GM23248 (cell line): ENCODE results near the gene RPAP3. TPM values are rescaled to one million over a fixed set of nuclear protein-coding genes. Genes with fewer than 3 reads are reported as not detected.

Experiments
- DNase-seq: peaks from one replicate; pipeline ENCODE4 v3.0.0-alpha.2; 2015
- H2AFZ ChIP-seq: fragments of 200-600 bp; sonication (generic); 2 replicates; pipeline ENCODE4 v1.6.1; 2016; ENCODE audit warnings: antibody characterized with exemption
- H3F3A ChIP-seq: fragments of 200-600 bp; sonication (generic); 2 replicates; pipeline ENCODE4 v1.6.1; 2016; ENCODE audit warnings: mild to moderate bottlenecking, antibody characterized with exemption, mixed run types; ENCODE audit not compliant: insufficient read depth
- H3K27ac ChIP-seq: fragments of 200-600 bp; sonication (generic); 2 replicates; pipeline ENCODE4 v1.5.1; 2016; ENCODE audit warnings: mild to moderate bottlenecking
- H3K27me3 ChIP-seq: fragments of 200-600 bp; sonication (generic); replicated peaks from 2 replicates; pipeline ENCODE4 v1.6.1; 2016; ENCODE audit warnings: mild to moderate bottlenecking; ENCODE audit not compliant: insufficient read depth
- H3K36me3 ChIP-seq: fragments of 200-600 bp; sonication (generic); 2 replicates; pipeline ENCODE4 v1.6.1; 2016; ENCODE audit warnings: low read depth, mild to moderate bottlenecking
- H3K4me1 ChIP-seq: fragments of 200-600 bp; sonication (generic); 2 replicates; pipeline ENCODE4 v1.6.1; 2016; ENCODE audit warnings: mild to moderate bottlenecking; ENCODE audit not compliant: insufficient read depth
- H3K4me2 ChIP-seq: fragments of 200-600 bp; sonication (generic); one replicate; pipeline ENCODE4 v1.6.1; 2016; ENCODE audit warnings: mild to moderate bottlenecking; ENCODE audit not compliant: unreplicated experiment
- H3K4me3 ChIP-seq: fragments of 200-600 bp; sonication (generic); 2 replicates; pipeline ENCODE4 v1.5.1; 2016; ENCODE audit warnings: mild to moderate bottlenecking
- H3K79me2 ChIP-seq: fragments of 200-600 bp; sonication (generic); 2 replicates; pipeline ENCODE4 v1.6.1; 2016; ENCODE audit warnings: mild to moderate bottlenecking; ENCODE audit not compliant: insufficient read depth
- H3K9ac ChIP-seq: fragments of 200-600 bp; sonication (generic); 2 replicates; pipeline ENCODE4 v1.6.1; 2016; ENCODE audit warnings: mild to moderate bottlenecking
- H3K9me2 ChIP-seq: fragments of 200-600 bp; sonication (generic); 2 replicates; pipeline ENCODE4 v1.6.1; 2016; ENCODE audit warnings: mixed run types, mild to moderate bottlenecking, moderate library complexity; ENCODE audit not compliant: insufficient read depth
- H3K9me3 ChIP-seq: fragments of 200-600 bp; sonication (generic); one replicate; pipeline ENCODE4 v1.6.1; 2017; ENCODE audit warnings: low read depth
- H4K20me1 ChIP-seq: fragments of 200-600 bp; sonication (generic); 2 replicates; pipeline ENCODE4 v1.6.0; 2016; ENCODE audit not compliant: insufficient read depth
- EZH2 ChIP-seq: fragments of 200-600 bp; sonication (generic); IDR thresholded peaks from 2 replicates; pipeline ENCODE4 v1.6.1; 2018; ENCODE audit warnings: antibody characterized with exemption, mild to moderate bottlenecking; ENCODE audit not compliant: insufficient read depth, poor library complexity, severe bottlenecking
- EZH2phosphoT487 ChIP-seq: fragments of 200-600 bp; sonication (generic); IDR thresholded peaks from 2 replicates; pipeline ENCODE4 v1.6.1; 2018; ENCODE audit warnings: antibody characterized with exemption, moderate library complexity, mild to moderate bottlenecking, low read depth; ENCODE audit not compliant: insufficient read depth
- WGBS, 2 experiments: methylation state at CpG; one replicate each; pipeline ENCODE4 v1.1.6; 2015 to 2017; ENCODE audit warnings: low lambda C conversion rate in 2 of 2, low coverage in 1 of 2; ENCODE audit errors: missing lambda C conversion rate in 2 of 2; 5-methylcytosine and 5-hydroxymethylcytosine counted together
- in situ Hi-C: fragments of 300-500 bp; cut with MboI; formaldehyde crosslinking; loops from 2 replicates; pipeline ENCODE4 v1.15.0; 2020
- polyA plus RNA-seq: library from polyadenylated mRNA; unstranded; fragments of >200 nt; fragmentation: Nextera tagmentation; extraction: Ambion mirVana; gene quantifications from 2 replicates; pipeline ENCODE4 v1.2.1, GENCODE V29; 2016
- total RNA-seq: library from RNA; depleted of rRNA; stranded (reverse); fragments of >200 nt; shearing (Covaris generic); gene quantifications from 2 replicates; pipeline ENCODE4 v1.2.3, GENCODE V29; 2014

The RPAP3 gene
- total and polyA plus RNA-seq, 2 experiments from 2014 or later = 16.2 to 27.8 TPM

DNA sequence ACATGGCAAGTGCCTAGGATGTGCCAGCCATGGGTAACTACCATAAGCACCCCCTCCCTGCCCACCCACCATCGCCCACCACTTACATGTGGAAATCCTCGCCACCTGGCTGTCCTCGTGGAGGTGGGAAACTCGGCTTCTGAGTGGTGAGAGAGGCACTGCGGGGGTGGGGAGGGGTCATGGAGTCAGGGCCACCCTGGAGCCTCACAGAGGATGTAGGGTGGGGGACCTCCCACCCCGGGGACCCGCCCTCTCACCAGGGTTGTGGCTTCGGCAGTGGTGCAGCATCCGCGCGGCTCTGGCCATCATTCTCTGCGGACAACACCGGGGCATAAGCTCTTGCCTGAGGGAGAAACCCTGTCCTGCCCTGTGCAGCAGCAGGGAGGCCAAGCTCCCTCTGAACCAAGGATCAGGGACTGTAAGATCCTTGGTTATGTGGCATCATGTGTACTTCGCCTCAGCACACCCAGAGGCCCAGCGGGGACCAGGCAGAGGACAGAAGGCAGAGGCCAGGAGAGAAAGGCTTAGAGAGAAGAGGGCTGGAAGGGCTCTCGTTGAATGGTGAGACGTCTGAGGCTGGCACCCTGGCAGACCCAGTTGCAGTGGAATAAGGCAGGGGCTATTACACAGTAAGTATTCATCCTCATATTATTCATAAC is 32.2 kb upstream of the RPAP3 start:
- WGBS, 2 experiments = 87 to 92% methylated on average over 11 to 17 of the region's 17 CpGs
- Histone ChIP-seq H3K27me3 (no peaks in the 10 kb centered on the region), H3K9ac (no peak overlapping the region), H3K79me2 (no peaks in the 10 kb centered on the region), H3K4me2 (no peak overlapping the region), H4K20me1 (no peaks in the 10 kb centered on the region), H3K4me3 (no peak overlapping the region), H3K36me3 (no peaks in the 10 kb centered on the region), H3K9me3 (no peaks in the 10 kb centered on the region), H3K9me2 (no peaks in the 10 kb centered on the region), H3K4me1 (peaks cover 11% of the 10 kb centered on the region), H3F3A (no peaks in the 10 kb centered on the region; the same call in 1 of the 2 replicates), H2AFZ (no peak overlapping the region), H3K27ac (no peak overlapping the region)
- TF ChIP-seq EZH2phosphoT487 (no peak), EZH2 (no peak)
- in situ Hi-C loops = no loop called here
- no peak for DNase-seq

DNA sequence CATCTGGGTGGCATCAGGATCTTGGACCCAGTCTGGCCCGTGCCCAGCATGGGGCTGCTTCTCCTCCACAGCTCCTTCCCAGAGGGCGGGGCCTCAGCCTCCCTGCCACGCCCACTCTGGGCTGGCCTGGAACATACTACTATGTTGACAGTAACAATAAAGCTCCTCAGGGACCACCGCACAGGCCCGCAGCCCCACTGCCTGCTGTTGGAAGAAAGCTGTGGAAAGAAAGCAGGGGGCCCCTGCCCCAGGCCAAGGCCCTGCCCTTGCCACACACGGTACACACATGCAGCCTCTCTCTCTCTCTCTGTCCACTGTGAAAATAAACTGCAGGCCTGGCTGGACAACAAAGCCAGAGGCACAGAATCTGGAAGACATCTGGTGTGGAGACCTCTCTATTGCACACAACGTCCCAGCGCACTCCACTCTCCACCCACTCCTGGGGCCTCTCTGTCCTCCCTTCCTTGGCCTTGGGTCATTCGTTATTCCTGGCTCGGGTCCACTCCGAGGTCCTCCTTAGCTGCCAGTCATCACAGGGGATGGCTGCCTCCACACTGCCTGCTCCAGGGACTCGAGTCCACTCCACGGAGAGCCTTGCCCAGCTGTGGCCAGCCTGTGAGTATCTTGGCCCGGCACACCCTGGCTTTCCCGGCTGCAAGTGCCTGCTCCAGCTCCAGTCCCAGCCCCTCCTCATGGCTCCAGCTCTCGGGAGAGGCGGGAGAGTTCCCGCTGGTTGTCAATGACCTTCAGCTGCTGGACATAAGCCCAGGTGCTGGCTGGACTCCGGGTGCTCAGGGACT is 31.2 kb upstream of the RPAP3 start:
- H4K20me1 ChIP-seq = no peaks in the 10 kb centered on the region
- peak overlapping the region; percentile 72 for H2AFZ ChIP-seq
- H3K4me3 ChIP-seq = no peak overlapping the region
- no peaks in the 10 kb centered on the region for H3K27me3 ChIP-seq
- no peak for TF ChIP-seq EZH2phosphoT487
- TF ChIP-seq EZH2 = no peak
- peak overlapping the region; percentile 33; the same call in 1 of the 2 replicates for H3K27ac ChIP-seq
- H3K4me2 ChIP-seq = peak overlapping the region; percentile 32
- peak; percentile 78 for DNase-seq
- H3F3A ChIP-seq = no peaks in the 10 kb centered on the region; the same call in 1 of the 2 replicates
- 11% methylated on average over 19 of the region's 19 CpGs for WGBS, 2 experiments
- no peaks in the 10 kb centered on the region for H3K9me2 ChIP-seq
- H3K9me3 ChIP-seq = no peaks in the 10 kb centered on the region
- H3K36me3 ChIP-seq = no peaks in the 10 kb centered on the region
- H3K9ac ChIP-seq = peak overlapping the region; percentile 30; the same call in 1 of the 2 replicates
- H3K4me1 ChIP-seq = peaks cover 11% of the 10 kb centered on the region
- no peaks in the 10 kb centered on the region for H3K79me2 ChIP-seq
- in situ Hi-C loops = no loop called here

DNA sequence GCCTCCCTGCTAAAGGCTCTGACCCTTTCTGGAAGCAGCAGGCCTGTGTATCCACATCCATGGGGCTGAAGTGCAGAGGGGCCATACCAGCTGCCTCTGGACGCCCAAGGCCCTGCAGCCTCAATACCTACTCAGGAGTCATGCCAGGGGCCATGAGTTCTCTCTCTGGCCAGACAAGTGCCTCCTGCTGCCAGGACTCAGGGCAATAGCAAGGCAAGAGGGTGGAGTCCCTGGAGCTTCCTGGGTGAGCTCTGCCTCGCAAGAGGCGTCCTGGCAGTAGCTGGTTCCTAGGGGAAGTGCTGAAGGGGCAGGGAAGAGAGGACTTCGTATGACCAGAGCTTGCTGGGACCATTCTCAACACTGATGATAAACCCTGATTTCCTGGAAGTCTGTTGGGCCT is 30.4 kb upstream of the RPAP3 start:
- TF ChIP-seq EZH2phosphoT487 (no peak), EZH2 (no peak)
- DNase-seq = no peak
- Histone ChIP-seq H3K27ac (no peak overlapping the region), H3K4me1 (peaks cover 11% of the 10 kb centered on the region), H4K20me1 (no peaks in the 10 kb centered on the region), H3F3A (no peaks in the 10 kb centered on the region; the same call in 1 of the 2 replicates), H2AFZ (no peak overlapping the region), H3K79me2 (no peaks in the 10 kb centered on the region), H3K27me3 (no peaks in the 10 kb centered on the region), H3K9me3 (no peaks in the 10 kb centered on the region), H3K4me3 (no peak overlapping the region), H3K4me2 (no peak overlapping the region), H3K9ac (no peak overlapping the region), H3K9me2 (no peaks in the 10 kb centered on the region), H3K36me3 (no peaks in the 10 kb centered on the region)
- in situ Hi-C loops = no loop called here
- WGBS, 2 experiments = 41 to 57% methylated on average over 4 of the region's 4 CpGs

DNA sequence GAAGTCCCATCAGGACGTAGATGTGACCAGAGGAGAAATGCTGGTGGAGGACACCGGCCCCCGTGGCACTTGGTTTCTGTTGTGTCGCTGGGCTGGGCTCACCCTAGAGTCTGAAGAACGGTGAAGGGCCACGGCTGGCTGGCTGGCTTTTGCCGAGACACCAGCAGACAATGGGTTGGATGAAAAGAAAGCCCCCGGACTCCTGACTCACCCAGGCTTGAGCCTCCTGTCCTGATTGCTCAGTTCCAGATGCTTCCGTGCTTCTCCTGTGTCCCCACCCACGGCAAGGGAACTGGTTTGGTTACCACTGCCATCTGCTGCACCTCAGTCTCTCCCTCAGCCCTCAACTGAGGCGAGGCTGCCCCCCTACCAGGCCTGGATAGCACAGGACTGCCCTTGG is 29.8 kb upstream of the RPAP3 start:
- DNase-seq = peak; percentile 55
- Histone ChIP-seq H3K27me3 (no peaks in the 10 kb centered on the region), H4K20me1 (no peaks in the 10 kb centered on the region), H3K79me2 (no peaks in the 10 kb centered on the region), H3K27ac (no peak overlapping the region), H3K4me2 (no peak overlapping the region), H3K4me3 (no peak overlapping the region), H3K9me3 (no peaks in the 10 kb centered on the region), H3K9ac (no peak overlapping the region), H3F3A (peaks cover 4% of the 10 kb centered on the region), H3K4me1 (peaks cover 16% of the 10 kb centered on the region), H3K9me2 (no peaks in the 10 kb centered on the region), H3K36me3 (no peaks in the 10 kb centered on the region), H2AFZ (no peak overlapping the region)
- in situ Hi-C loops = no loop called here
- TF ChIP-seq EZH2 (no peak), EZH2phosphoT487 (no peak)
- WGBS, 2 experiments = 70 to 79% methylated on average over 11 of the region's 11 CpGs
